GM23338 (cell line): Measurements from ENCODE around the gene PADI1.

Source experiments
- CREB1 ChIP-seq: fragments of 250-450 bp; sonication (Bioruptor Pico); IDR thresholded peaks from 2 replicates; pipeline ENCODE4 v1.5.0; 2020; ENCODE audit warnings: low read depth, mild to moderate bottlenecking, moderate library complexity
- EZH2 ChIP-seq: fragments of 200-600 bp; sonication (generic); IDR thresholded peaks from one replicate; pipeline ENCODE4 v1.8.0; 2017; ENCODE audit warnings: antibody characterized with exemption, mild to moderate bottlenecking, low read depth; ENCODE audit not compliant: unreplicated experiment
- EZH2phosphoT487 ChIP-seq: fragments of 200-600 bp; sonication (generic); IDR thresholded peaks from one replicate; pipeline ENCODE4 v1.8.1; 2018; ENCODE audit warnings: antibody characterized with exemption; ENCODE audit not compliant: unreplicated experiment
- JUNB ChIP-seq: IDR thresholded peaks from one replicate; pipeline ENCODE4 v1.6.1; 2016; ENCODE audit warnings: antibody characterized with exemption; ENCODE audit not compliant: unreplicated experiment
- POLR2AphosphoS5 ChIP-seq: IDR thresholded peaks from 2 replicates; pipeline ENCODE4 v1.6.1; 2016; ENCODE audit warnings: antibody characterized with exemption, low read depth
- TF ChIP-seq, protein P1 (sequence below), 2 experiments: fragments of 200-600 bp in 1 of 2; sonication (generic) in 1 of 2; conservative IDR thresholded peaks; 2 replicates each; pipeline versions ENCODE4 v1.5.1 to v1.6.1; 2016 to 2017; ENCODE audit warnings: antibody characterized with exemption in 2 of 2, low read depth in 2 of 2, mild to moderate bottlenecking in 2 of 2, moderate library complexity in 1 of 2

DNA sequence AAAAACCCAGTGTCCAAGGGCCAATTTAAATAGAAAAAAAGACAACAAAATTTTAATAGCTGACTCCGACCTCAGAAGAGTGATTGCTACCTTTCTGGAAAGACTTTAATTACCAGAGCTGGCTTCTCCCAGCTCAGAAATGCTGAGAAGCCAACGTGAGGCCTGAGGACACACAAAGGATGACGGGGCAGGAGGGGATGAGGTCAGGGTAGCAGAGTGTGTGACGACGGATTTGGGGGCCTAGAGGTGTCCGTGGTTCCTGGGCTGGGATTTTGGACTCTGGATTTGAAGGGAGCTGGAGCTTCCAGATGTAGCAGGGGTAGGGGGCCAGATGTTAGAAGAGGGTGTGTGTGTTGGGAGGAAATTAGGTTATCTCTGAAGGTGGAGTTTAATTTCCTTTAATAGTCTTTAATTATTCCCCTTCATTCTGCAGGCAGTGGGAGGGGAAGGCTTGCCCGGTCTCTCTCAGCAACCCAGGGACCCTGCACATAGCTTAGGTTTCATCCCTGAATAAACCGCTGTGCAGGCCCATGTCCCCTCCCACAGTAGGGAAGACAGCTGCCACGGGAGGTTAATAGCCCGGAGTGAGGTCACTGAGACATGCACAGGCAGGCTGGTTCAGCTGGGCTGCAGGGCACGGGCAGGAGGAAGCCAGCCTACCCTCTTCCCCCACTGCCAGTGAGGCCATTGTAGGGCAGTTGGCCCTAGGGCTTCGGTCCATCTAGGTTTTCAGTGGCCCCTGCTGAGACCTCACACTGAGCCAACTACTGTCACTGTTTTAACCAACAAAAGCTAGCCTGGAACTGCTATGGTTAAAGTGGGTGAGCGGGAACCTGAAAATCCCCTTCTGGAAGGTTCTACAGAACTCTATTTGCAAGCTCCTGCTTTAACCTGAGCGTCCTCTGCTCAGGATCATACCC lies 40.2 kb downstream of the PADI1 start:
- TF ChIP-seq, protein P1, sequence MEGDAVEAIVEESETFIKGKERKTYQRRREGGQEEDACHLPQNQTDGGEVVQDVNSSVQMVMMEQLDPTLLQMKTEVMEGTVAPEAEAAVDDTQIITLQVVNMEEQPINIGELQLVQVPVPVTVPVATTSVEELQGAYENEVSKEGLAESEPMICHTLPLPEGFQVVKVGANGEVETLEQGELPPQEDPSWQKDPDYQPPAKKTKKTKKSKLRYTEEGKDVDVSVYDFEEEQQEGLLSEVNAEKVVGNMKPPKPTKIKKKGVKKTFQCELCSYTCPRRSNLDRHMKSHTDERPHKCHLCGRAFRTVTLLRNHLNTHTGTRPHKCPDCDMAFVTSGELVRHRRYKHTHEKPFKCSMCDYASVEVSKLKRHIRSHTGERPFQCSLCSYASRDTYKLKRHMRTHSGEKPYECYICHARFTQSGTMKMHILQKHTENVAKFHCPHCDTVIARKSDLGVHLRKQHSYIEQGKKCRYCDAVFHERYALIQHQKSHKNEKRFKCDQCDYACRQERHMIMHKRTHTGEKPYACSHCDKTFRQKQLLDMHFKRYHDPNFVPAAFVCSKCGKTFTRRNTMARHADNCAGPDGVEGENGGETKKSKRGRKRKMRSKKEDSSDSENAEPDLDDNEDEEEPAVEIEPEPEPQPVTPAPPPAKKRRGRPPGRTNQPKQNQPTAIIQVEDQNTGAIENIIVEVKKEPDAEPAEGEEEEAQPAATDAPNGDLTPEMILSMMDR (conservative IDR thresholded peaks at IDR 0.05; ENCODE audit: low read depth in 2 of 2): no peak
- TF ChIP-seq EZH2 (no peak), EZH2phosphoT487 (no peak), CREB1 (CRISPR knock-in tag) (no peak), POLR2AphosphoS5 (no peak), JUNB (no peak)
